GM23338 (cell line): ENCODE measurements around the gene HAT1. TPM values are rescaled to one million over a fixed set of nuclear protein-coding genes. Genes with fewer than 3 reads are reported as not detected.

ENCODE experiments used
- ATAC-seq: fragments of 200-7000 bp; cut with Tn5 transposase; 3 replicates; pipeline ENCODE4 v1.9.1; 2020
- DNase-seq: peaks from one replicate; pipeline ENCODE4 v3.0.0-alpha.2; 2015; ENCODE audit warnings: low spot score
- H2AFZ ChIP-seq: fragments of 200-600 bp; sonication (generic); 2 replicates; pipeline ENCODE4 v1.8.0; 2016; ENCODE audit warnings: antibody characterized with exemption, mild to moderate bottlenecking, moderate library complexity
- H3F3A ChIP-seq: fragments of 200-600 bp; sonication (generic); replicated peaks from 2 replicates; pipeline ENCODE4 v1.8.0; 2017; ENCODE audit warnings: antibody characterized with exemption, mixed run types, low read depth
- H3K27ac ChIP-seq: fragments of 200-600 bp; sonication (generic); 2 replicates; pipeline ENCODE4 v1.6.1; 2016; ENCODE audit warnings: low read depth
- H3K27me3 ChIP-seq: fragments of 200-600 bp; sonication (generic); 2 replicates; pipeline ENCODE4 v1.8.0; 2016; ENCODE audit warnings: mild to moderate bottlenecking, mixed run types, moderate library complexity; ENCODE audit not compliant: insufficient read depth
- H3K36me3 ChIP-seq: fragments of 200-600 bp; sonication (generic); 2 replicates; pipeline ENCODE4 v1.8.0; 2016; ENCODE audit warnings: mild to moderate bottlenecking; ENCODE audit not compliant: insufficient read depth
- H3K4me1 ChIP-seq: fragments of 200-600 bp; sonication (generic); 2 replicates; pipeline ENCODE4 v1.8.0; 2016; ENCODE audit warnings: mild to moderate bottlenecking, moderate library complexity; ENCODE audit not compliant: insufficient read depth
- H3K4me2 ChIP-seq: fragments of 200-600 bp; sonication (generic); 2 replicates; pipeline ENCODE4 v1.7.1; 2017; ENCODE audit warnings: mixed run types
- H3K4me3 ChIP-seq: fragments of 200-600 bp; sonication (generic); 2 replicates; pipeline ENCODE4 v1.6.1; 2016; ENCODE audit warnings: mixed run types
- H3K79me2 ChIP-seq: fragments of 200-600 bp; sonication (generic); replicated peaks from 2 replicates; pipeline ENCODE4 v1.8.0; 2017; ENCODE audit warnings: mild to moderate bottlenecking; ENCODE audit not compliant: insufficient read depth
- H3K9me2 ChIP-seq: fragments of 200-600 bp; sonication (generic); 2 replicates; pipeline ENCODE4 v1.8.0; 2017; ENCODE audit not compliant: insufficient read depth
- H4K20me1 ChIP-seq: fragments of 200-600 bp; sonication (generic); replicated peaks from 2 replicates; pipeline ENCODE4 v1.8.0; 2017; ENCODE audit warnings: mild to moderate bottlenecking; ENCODE audit not compliant: insufficient read depth
- H3K27ac Mint-ChIP-seq: 2 replicates; pipeline ENCODE4 v1.8.0; 2020; ENCODE audit warnings: inconsistent platforms, mild to moderate bottlenecking, moderate library complexity, mixed read lengths
- H3K27me3 Mint-ChIP-seq: 3 replicates; pipeline ENCODE4 v1.8.0; 2022; ENCODE audit warnings: low read depth, mild to moderate bottlenecking, moderate library complexity, mixed read lengths, inconsistent platforms; ENCODE audit not compliant: insufficient read depth, poor library complexity
- H3K36me3 Mint-ChIP-seq: 3 replicates; pipeline ENCODE4 v1.8.0; 2021; ENCODE audit warnings: low read depth, mild to moderate bottlenecking, inconsistent platforms, moderate library complexity, mixed read lengths
- H3K4me1 Mint-ChIP-seq: 3 replicates; pipeline ENCODE4 v1.8.0; 2020; ENCODE audit warnings: mild to moderate bottlenecking, inconsistent platforms, mixed read lengths
- H3K4me3 Mint-ChIP-seq: 3 replicates; pipeline ENCODE4 v1.8.0; 2021; ENCODE audit warnings: moderate library complexity, mild to moderate bottlenecking, inconsistent platforms, mixed read lengths
- H3K9me3 Mint-ChIP-seq: 3 replicates; pipeline ENCODE4 v1.8.0; 2020; ENCODE audit warnings: moderate library complexity, mild to moderate bottlenecking, inconsistent platforms, mixed read lengths
- CREB1 ChIP-seq: fragments of 250-450 bp; sonication (Bioruptor Pico); IDR thresholded peaks from 2 replicates; pipeline ENCODE4 v1.5.0; 2020; ENCODE audit warnings: low read depth, mild to moderate bottlenecking, moderate library complexity
- EZH2 ChIP-seq: fragments of 200-600 bp; sonication (generic); IDR thresholded peaks from one replicate; pipeline ENCODE4 v1.8.0; 2017; ENCODE audit warnings: antibody characterized with exemption, mild to moderate bottlenecking, low read depth; ENCODE audit not compliant: unreplicated experiment
- EZH2phosphoT487 ChIP-seq: fragments of 200-600 bp; sonication (generic); IDR thresholded peaks from one replicate; pipeline ENCODE4 v1.8.1; 2018; ENCODE audit warnings: antibody characterized with exemption; ENCODE audit not compliant: unreplicated experiment
- JUNB ChIP-seq: IDR thresholded peaks from one replicate; pipeline ENCODE4 v1.6.1; 2016; ENCODE audit warnings: antibody characterized with exemption; ENCODE audit not compliant: unreplicated experiment
- NANOG ChIP-seq: IDR thresholded peaks from 2 replicates; pipeline ENCODE4 v1.6.1; 2016; ENCODE audit warnings: antibody characterized with exemption, borderline replicate concordance
- POLR2AphosphoS5 ChIP-seq: IDR thresholded peaks from 2 replicates; pipeline ENCODE4 v1.6.1; 2016; ENCODE audit warnings: antibody characterized with exemption, low read depth
- STAT1 ChIP-seq: IDR thresholded peaks from one replicate; pipeline ENCODE4 v1.6.1; 2016; ENCODE audit warnings: antibody characterized with exemption; ENCODE audit not compliant: unreplicated experiment
- ZNF114 ChIP-seq: fragments of 250-450 bp; sonication (Bioruptor Pico); IDR thresholded peaks from 2 replicates; pipeline ENCODE4 v1.5.0; 2020; ENCODE audit warnings: mild to moderate bottlenecking, moderate library complexity
- ZNF331 ChIP-seq: fragments of 250-450 bp; sonication (Bioruptor Pico); IDR thresholded peaks from 2 replicates; pipeline ENCODE4 v1.5.0; 2020; ENCODE audit warnings: low read depth, mild to moderate bottlenecking, moderate library complexity
- polyA plus RNA-seq: library from polyadenylated mRNA; unstranded; fragments of >200 nt; fragmentation: Nextera tagmentation; extraction: Ambion mirVana; gene quantifications from 2 replicates; pipeline ENCODE4 v1.2.1, GENCODE V29; 2016
- total RNA-seq: library from RNA; depleted of rRNA; stranded (reverse); fragments of >200 nt; shearing (Covaris generic); gene quantifications from 2 replicates; pipeline ENCODE4 v1.2.3, GENCODE V29; 2014
- TF ChIP-seq, protein P1 (sequence below), 2 experiments: fragments of 200-600 bp in 1 of 2; sonication (generic) in 1 of 2; conservative IDR thresholded peaks; 2 replicates each; pipeline versions ENCODE4 v1.5.1 to v1.6.1; 2016 to 2017; ENCODE audit warnings: antibody characterized with exemption in 2 of 2, low read depth in 2 of 2, mild to moderate bottlenecking in 2 of 2, moderate library complexity in 1 of 2
- TF ChIP-seq, protein P2 (sequence below): fragments of 250-450 bp; sonication (Bioruptor Pico); IDR thresholded peaks from 2 replicates; pipeline ENCODE4 v1.5.0; 2020; ENCODE audit warnings: mild to moderate bottlenecking, moderate library complexity
- TF ChIP-seq, protein P3 (sequence below): IDR thresholded peaks from 2 replicates; pipeline ENCODE4 v1.6.1; 2016; ENCODE audit warnings: antibody characterized with exemption
- TF ChIP-seq, protein P4 (sequence below): IDR thresholded peaks from one replicate; pipeline ENCODE4 v1.6.1; 2018; ENCODE audit warnings: antibody characterized with exemption; ENCODE audit not compliant: unreplicated experiment

HAT1 gene
- total and polyA plus RNA-seq, 2 experiments from 2014 or later = 67.2 to 67.5 TPM

DNA sequence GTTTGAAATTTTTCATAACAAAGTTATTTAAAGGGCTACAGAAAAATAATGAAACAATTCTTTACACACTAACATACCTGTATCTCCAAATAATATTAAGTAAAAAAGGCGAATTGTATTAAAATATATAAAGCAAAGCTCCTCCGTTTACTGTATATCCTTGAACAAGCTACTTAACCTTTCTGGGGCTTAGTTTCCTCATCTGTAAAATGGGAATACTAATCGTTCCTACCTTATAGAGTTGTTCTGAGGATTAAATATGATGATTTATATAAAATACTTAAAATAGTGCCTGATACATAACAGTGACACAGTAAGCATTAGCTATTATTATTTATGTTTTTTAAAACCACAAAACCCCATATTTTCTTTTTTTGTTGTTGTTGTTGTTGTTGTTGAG, 41.5 kb upstream of the HAT1 start:
- ATAC-seq (no peak), DNase-seq (no peak)
- no peak overlapping the region for H2AFZ ChIP-seq
- H3K27ac ChIP-seq = no peak overlapping the region
- H4K20me1 ChIP-seq = 0 out of 2 replicates have a peak, but pooled peaks cover under 1% of the 10 kb centered on the region
- H3K79me2 ChIP-seq = no peaks in the 10 kb centered on the region
- no peak overlapping the region for H3K4me3 ChIP-seq
- no peaks in the 10 kb centered on the region for H3K27me3 Mint-ChIP-seq
- no peaks in the 10 kb centered on the region for H3K27me3 ChIP-seq
- TF ChIP-seq EZH2phosphoT487 = no peak
- TF ChIP-seq, protein P1, sequence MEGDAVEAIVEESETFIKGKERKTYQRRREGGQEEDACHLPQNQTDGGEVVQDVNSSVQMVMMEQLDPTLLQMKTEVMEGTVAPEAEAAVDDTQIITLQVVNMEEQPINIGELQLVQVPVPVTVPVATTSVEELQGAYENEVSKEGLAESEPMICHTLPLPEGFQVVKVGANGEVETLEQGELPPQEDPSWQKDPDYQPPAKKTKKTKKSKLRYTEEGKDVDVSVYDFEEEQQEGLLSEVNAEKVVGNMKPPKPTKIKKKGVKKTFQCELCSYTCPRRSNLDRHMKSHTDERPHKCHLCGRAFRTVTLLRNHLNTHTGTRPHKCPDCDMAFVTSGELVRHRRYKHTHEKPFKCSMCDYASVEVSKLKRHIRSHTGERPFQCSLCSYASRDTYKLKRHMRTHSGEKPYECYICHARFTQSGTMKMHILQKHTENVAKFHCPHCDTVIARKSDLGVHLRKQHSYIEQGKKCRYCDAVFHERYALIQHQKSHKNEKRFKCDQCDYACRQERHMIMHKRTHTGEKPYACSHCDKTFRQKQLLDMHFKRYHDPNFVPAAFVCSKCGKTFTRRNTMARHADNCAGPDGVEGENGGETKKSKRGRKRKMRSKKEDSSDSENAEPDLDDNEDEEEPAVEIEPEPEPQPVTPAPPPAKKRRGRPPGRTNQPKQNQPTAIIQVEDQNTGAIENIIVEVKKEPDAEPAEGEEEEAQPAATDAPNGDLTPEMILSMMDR (conservative IDR thresholded peaks at IDR 0.05; ENCODE audit: low read depth in 2 of 2) = no peak
- TF ChIP-seq, protein P2, sequence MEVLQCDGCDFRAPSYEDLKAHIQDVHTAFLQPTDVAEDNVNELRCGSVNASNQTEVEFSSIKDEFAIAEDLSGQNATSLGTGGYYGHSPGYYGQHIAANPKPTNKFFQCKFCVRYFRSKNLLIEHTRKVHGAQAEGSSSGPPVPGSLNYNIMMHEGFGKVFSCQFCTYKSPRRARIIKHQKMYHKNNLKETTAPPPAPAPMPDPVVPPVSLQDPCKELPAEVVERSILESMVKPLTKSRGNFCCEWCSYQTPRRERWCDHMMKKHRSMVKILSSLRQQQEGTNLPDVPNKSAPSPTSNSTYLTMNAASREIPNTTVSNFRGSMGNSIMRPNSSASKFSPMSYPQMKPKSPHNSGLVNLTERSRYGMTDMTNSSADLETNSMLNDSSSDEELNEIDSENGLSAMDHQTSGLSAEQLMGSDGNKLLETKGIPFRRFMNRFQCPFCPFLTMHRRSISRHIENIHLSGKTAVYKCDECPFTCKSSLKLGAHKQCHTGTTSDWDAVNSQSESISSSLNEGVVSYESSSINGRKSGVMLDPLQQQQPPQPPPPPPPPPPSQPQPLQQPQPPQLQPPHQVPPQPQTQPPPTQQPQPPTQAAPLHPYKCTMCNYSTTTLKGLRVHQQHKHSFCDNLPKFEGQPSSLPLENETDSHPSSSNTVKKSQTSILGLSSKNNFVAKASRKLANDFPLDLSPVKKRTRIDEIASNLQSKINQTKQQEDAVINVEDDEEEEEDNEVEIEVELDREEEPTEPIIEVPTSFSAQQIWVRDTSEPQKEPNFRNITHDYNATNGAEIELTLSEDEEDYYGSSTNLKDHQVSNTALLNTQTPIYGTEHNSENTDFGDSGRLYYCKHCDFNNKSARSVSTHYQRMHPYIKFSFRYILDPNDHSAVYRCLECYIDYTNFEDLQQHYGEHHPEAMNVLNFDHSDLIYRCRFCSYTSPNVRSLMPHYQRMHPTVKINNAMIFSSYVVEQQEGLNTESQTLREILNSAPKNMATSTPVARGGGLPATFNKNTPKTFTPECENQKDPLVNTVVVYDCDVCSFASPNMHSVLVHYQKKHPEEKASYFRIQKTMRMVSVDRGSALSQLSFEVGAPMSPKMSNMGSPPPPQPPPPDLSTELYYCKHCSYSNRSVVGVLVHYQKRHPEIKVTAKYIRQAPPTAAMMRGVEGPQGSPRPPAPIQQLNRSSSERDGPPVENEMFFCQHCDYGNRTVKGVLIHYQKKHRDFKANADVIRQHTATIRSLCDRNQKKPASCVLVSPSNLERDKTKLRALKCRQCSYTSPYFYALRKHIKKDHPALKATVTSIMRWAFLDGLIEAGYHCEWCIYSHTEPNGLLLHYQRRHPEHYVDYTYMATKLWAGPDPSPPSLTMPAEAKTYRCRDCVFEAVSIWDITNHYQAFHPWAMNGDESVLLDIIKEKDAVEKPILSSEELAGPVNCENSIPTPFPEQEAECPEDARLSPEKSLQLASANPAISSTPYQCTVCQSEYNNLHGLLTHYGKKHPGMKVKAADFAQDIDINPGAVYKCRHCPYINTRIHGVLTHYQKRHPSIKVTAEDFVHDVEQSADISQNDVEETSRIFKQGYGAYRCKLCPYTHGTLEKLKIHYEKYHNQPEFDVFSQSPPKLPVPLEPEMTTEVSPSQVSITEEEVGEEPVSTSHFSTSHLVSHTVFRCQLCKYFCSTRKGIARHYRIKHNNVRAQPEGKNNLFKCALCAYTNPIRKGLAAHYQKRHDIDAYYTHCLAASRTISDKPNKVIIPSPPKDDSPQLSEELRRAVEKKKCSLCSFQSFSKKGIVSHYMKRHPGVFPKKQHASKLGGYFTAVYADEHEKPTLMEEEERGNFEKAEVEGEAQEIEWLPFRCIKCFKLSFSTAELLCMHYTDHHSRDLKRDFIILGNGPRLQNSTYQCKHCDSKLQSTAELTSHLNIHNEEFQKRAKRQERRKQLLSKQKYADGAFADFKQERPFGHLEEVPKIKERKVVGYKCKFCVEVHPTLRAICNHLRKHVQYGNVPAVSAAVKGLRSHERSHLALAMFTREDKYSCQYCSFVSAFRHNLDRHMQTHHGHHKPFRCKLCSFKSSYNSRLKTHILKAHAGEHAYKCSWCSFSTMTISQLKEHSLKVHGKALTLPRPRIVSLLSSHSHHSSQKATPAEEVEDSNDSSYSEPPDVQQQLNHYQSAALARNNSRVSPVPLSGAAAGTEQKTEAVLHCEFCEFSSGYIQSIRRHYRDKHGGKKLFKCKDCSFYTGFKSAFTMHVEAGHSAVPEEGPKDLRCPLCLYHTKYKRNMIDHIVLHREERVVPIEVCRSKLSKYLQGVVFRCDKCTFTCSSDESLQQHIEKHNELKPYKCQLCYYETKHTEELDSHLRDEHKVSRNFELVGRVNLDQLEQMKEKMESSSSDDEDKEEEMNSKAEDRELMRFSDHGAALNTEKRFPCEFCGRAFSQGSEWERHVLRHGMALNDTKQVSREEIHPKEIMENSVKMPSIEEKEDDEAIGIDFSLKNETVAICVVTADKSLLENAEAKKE = no peak
- TF ChIP-seq POLR2AphosphoS5 = no peak
- TF ChIP-seq ZNF331 (CRISPR knock-in tag) = no peak
- no peak for TF ChIP-seq ZNF114 (CRISPR knock-in tag)
- TF ChIP-seq, protein P3, sequence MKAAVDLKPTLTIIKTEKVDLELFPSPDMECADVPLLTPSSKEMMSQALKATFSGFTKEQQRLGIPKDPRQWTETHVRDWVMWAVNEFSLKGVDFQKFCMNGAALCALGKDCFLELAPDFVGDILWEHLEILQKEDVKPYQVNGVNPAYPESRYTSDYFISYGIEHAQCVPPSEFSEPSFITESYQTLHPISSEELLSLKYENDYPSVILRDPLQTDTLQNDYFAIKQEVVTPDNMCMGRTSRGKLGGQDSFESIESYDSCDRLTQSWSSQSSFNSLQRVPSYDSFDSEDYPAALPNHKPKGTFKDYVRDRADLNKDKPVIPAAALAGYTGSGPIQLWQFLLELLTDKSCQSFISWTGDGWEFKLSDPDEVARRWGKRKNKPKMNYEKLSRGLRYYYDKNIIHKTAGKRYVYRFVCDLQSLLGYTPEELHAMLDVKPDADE = no peak
- TF ChIP-seq JUNB = no peak
- TF ChIP-seq, protein P4, sequence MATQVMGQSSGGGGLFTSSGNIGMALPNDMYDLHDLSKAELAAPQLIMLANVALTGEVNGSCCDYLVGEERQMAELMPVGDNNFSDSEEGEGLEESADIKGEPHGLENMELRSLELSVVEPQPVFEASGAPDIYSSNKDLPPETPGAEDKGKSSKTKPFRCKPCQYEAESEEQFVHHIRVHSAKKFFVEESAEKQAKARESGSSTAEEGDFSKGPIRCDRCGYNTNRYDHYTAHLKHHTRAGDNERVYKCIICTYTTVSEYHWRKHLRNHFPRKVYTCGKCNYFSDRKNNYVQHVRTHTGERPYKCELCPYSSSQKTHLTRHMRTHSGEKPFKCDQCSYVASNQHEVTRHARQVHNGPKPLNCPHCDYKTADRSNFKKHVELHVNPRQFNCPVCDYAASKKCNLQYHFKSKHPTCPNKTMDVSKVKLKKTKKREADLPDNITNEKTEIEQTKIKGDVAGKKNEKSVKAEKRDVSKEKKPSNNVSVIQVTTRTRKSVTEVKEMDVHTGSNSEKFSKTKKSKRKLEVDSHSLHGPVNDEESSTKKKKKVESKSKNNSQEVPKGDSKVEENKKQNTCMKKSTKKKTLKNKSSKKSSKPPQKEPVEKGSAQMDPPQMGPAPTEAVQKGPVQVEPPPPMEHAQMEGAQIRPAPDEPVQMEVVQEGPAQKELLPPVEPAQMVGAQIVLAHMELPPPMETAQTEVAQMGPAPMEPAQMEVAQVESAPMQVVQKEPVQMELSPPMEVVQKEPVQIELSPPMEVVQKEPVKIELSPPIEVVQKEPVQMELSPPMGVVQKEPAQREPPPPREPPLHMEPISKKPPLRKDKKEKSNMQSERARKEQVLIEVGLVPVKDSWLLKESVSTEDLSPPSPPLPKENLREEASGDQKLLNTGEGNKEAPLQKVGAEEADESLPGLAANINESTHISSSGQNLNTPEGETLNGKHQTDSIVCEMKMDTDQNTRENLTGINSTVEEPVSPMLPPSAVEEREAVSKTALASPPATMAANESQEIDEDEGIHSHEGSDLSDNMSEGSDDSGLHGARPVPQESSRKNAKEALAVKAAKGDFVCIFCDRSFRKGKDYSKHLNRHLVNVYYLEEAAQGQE = no peak
- no peak for TF ChIP-seq EZH2
- no peak for TF ChIP-seq STAT1
- no peak for TF ChIP-seq NANOG
- TF ChIP-seq CREB1 (CRISPR knock-in tag) = no peak
- no peaks in the 10 kb centered on the region for H3K4me1 ChIP-seq
- H3K4me3 Mint-ChIP-seq = no peak overlapping the region
- peaks cover 4% of the 10 kb centered on the region; the same call in 2 of the 3 replicates for H3K4me1 Mint-ChIP-seq
- no peaks in the 10 kb centered on the region for H3K36me3 ChIP-seq
- no peaks in the 10 kb centered on the region for H3K36me3 Mint-ChIP-seq
- H3K9me3 Mint-ChIP-seq = no peaks in the 10 kb centered on the region
- H3K27ac Mint-ChIP-seq = no peak overlapping the region
- no peak overlapping the region for H3K4me2 ChIP-seq
- no peaks in the 10 kb centered on the region for H3F3A ChIP-seq
- no peaks in the 10 kb centered on the region for H3K9me2 ChIP-seq
